ENCODE data around the gene PXMP4.
"Not testable (repeated sequence)": the region's sequence is repeated elsewhere in the genome, so short reads cannot be mapped to it uniquely, and the experiment has no call there.

Gene PXMP4

DNA sequence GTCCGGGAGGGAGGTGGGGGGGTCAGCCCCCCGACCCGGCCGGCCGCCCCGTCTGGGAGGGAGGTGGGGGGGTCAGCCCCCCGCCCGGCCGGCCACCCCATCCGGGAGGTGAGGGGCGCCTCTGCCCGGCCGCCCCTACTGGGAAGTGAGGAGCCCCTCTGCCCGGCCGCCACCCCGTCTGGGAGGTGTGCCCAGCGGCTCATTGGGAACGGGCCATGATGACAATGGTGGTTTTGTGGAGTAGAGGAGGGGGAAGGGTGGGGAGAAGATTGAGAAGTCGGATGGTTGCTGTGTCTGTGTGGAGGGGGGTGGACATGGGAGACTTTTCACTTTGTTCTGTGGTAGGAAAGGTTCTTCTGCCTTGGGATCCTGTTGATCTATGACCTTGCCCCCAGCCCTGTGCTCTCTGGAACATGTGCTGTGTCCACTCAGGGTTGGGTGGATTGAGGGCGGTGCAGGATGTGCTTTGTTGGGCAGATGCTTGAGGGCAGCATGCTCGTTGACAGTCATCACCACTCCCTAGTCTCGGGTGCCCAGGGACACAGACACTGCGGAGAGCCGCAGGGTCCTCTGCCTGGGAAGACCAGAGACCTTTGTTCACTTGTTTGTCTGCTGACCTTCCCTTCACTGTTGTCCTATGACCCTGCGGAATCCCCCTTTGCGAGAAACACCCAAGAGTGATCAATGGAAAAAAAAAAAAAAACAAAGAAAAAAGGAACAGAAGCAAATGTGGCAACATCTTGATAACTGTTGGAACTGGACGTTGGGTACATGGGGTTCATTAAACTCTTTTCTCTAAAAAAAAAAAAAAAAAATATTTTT is 18.3 kb downstream of the PXMP4 start:
- no peaks in the 10 kb centered on the region for H3K4me1 ChIP-seq (ENCODE audit: low read depth, poor library complexity, severe bottlenecking)
- no peak overlapping the region for H3K4me2 ChIP-seq
- no peak overlapping the region for H3K9ac ChIP-seq
- no peaks in the 10 kb centered on the region for H4K20me1 ChIP-seq (ENCODE audit: insufficient read depth)
- H3K27me3 ChIP-seq (ENCODE audit: insufficient read depth, low read depth): no peaks in the 10 kb centered on the region
- H2AFZ ChIP-seq (ENCODE audit: low read depth): no peak overlapping the region
- no peaks in the 10 kb centered on the region for H3K36me3 ChIP-seq (ENCODE audit: insufficient read depth)
- H3K4me3 ChIP-seq (IDR thresholded peaks at IDR 0.05; ENCODE audit: insufficient read depth, low read depth, low read length): no peak overlapping the region
- H3K27ac ChIP-seq: no peak overlapping the region
- TF ChIP-seq, protein P1, sequence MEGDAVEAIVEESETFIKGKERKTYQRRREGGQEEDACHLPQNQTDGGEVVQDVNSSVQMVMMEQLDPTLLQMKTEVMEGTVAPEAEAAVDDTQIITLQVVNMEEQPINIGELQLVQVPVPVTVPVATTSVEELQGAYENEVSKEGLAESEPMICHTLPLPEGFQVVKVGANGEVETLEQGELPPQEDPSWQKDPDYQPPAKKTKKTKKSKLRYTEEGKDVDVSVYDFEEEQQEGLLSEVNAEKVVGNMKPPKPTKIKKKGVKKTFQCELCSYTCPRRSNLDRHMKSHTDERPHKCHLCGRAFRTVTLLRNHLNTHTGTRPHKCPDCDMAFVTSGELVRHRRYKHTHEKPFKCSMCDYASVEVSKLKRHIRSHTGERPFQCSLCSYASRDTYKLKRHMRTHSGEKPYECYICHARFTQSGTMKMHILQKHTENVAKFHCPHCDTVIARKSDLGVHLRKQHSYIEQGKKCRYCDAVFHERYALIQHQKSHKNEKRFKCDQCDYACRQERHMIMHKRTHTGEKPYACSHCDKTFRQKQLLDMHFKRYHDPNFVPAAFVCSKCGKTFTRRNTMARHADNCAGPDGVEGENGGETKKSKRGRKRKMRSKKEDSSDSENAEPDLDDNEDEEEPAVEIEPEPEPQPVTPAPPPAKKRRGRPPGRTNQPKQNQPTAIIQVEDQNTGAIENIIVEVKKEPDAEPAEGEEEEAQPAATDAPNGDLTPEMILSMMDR (conservative IDR thresholded peaks at IDR 0.05; ENCODE audit: low read depth, low read length): no peak
- no peaks in the 10 kb centered on the region for H3K79me2 ChIP-seq (ENCODE audit: insufficient read depth, low read depth)

DNA sequence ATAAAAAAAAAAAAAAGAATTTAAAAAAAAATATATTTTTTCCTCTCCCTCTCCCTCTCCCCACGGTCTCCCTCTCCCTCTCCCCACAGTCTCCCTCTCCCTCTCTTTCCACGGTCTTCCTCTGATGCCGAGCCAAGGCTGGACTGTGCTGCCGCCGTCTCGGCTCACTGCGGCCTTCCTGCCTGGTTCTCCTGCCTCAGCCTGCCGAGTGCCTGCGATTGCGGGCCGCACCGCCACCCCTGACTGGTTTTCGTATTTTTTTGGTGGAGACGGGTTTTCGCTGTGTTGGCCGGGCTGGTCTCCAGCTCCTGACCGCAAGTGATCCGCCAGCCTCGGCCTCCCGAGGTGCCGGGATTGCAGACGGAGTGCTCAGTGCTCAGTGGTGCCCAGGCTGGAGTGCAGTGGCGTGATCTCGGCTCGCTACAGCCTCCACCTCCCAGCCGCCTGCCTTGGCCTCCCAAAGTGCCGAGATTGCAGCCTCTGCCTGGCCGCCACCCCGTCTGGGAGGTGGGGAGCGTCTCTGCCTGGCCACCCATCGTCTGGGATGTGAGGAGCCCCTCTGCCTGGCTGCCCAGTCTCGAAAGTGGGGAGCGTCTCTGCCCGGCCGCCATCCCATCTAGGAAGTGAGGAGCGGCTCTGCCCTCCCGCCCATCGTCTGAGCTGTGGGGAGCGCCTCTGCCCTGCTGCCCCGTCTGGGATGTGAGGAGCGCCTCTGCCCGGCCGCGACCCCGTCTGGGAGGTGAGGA is 19.2 kb downstream of the PXMP4 start:
- H3K4me3 ChIP-seq (IDR thresholded peaks at IDR 0.05; ENCODE audit: insufficient read depth, low read depth, low read length); H2AFZ ChIP-seq (ENCODE audit: low read depth): not testable (repeated sequence)

DNA sequence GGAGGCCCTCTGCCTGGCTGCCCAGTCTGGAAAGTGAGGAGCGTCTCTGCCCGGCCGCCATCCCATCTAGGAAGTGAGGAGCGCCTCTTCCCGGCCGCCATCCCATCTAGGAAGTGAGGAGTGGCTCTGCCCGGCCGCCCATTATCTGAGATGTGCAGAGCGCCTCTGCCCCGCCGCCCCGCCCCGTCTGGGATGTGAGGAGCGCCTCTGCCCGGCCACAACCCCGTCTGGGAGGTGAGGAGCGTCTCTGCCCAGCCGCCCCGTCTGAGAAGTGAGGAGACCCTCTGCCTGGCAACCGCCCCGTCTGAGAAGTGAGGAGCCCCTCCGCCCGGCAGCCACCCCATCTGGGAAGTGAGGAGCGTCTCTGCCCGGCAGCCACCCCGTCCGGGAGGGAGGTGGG is 21.1 kb downstream of the PXMP4 start:
- not testable (repeated sequence) for H3K9ac ChIP-seq; H3K4me3 ChIP-seq (IDR thresholded peaks at IDR 0.05; ENCODE audit: insufficient read depth, low read depth, low read length); H3K27ac ChIP-seq

More for the DNA sequence above, 19.2 kb downstream of the PXMP4 start:
- not testable (repeated sequence) for H3K4me1 ChIP-seq (ENCODE audit: low read depth, poor library complexity, severe bottlenecking); H3K79me2 ChIP-seq (ENCODE audit: insufficient read depth, low read depth); H3K27me3 ChIP-seq (ENCODE audit: insufficient read depth, low read depth); H4K20me1 ChIP-seq (ENCODE audit: insufficient read depth); H3K27ac ChIP-seq; H3K36me3 ChIP-seq (ENCODE audit: insufficient read depth); H3K4me2 ChIP-seq; H3K9ac ChIP-seq

DNA sequence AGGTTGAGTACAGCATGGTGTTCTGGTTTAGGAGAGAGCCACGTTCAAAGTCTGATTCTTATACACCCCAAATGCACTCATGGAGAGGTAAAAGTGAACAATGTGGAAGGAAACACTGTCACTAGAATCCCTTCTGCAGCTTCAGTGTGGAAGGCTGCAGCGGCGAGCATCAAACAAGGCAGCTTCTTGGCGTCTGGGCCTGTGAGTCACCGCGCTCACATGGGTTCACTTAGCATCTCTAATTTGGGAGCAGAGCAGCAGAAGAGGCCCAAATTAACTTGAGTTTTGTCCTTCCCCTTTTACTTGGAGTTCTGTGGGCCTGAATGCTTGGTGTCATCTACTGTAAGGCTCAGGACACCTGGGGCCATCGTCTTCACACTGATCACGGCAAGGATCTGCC is 23.0 kb downstream of the PXMP4 start:
- H3K27me3 ChIP-seq (ENCODE audit: insufficient read depth, low read depth): no peaks in the 10 kb centered on the region
- no peak overlapping the region for H3K9ac ChIP-seq
- TF ChIP-seq, protein P1 (conservative IDR thresholded peaks at IDR 0.05; ENCODE audit: low read depth, low read length): no peak
- no peak overlapping the region for H3K27ac ChIP-seq
- H3K36me3 ChIP-seq (ENCODE audit: insufficient read depth): no peaks in the 10 kb centered on the region
- H4K20me1 ChIP-seq (ENCODE audit: insufficient read depth): no peaks in the 10 kb centered on the region
- no peak overlapping the region for H3K4me2 ChIP-seq
- no peaks in the 10 kb centered on the region for H3K79me2 ChIP-seq (ENCODE audit: insufficient read depth, low read depth)
- H3K4me1 ChIP-seq (ENCODE audit: low read depth, poor library complexity, severe bottlenecking): no peaks in the 10 kb centered on the region
- H3K4me3 ChIP-seq (IDR thresholded peaks at IDR 0.05; ENCODE audit: insufficient read depth, low read depth, low read length): no peak overlapping the region
- H2AFZ ChIP-seq (ENCODE audit: low read depth): no peak overlapping the region

More for the DNA sequence above, 21.1 kb downstream of the PXMP4 start:
- H3K27me3 ChIP-seq (ENCODE audit: insufficient read depth, low read depth); H3K79me2 ChIP-seq (ENCODE audit: insufficient read depth, low read depth); H4K20me1 ChIP-seq (ENCODE audit: insufficient read depth); H3K36me3 ChIP-seq (ENCODE audit: insufficient read depth); H2AFZ ChIP-seq (ENCODE audit: low read depth); H3K4me2 ChIP-seq; H3K4me1 ChIP-seq (ENCODE audit: low read depth, poor library complexity, severe bottlenecking): not testable (repeated sequence)

DNA sequence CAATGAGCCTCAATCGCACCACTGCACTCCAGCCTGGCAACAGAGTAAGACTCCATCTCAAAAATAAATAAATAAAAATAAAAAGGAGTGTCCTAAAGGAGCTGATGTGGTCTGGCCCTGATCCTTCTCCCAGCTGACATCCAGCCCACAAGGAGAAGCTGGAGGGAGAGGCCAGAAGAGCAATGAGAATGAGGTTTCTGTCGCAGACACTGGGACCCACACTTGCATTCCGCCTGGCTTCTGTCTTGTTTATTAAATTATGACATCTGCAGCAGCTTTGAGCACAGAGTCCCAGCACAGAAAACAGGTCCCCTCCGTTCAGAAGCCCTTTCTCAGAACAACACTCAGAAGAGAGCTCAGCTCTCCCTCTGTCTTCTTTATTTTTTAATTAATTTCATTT is 23.7 kb downstream of the PXMP4 start:
- Histone ChIP-seq H3K4me2 (no peak overlapping the region), H2AFZ (ENCODE audit: low read depth) (no peak overlapping the region), H3K4me1 (ENCODE audit: low read depth, poor library complexity, severe bottlenecking) (no peaks in the 10 kb centered on the region), H3K4me3 (IDR thresholded peaks at IDR 0.05; ENCODE audit: insufficient read depth, low read depth, low read length) (no peak overlapping the region), H4K20me1 (ENCODE audit: insufficient read depth) (no peaks in the 10 kb centered on the region), H3K27me3 (ENCODE audit: insufficient read depth, low read depth) (no peaks in the 10 kb centered on the region), H3K27ac (no peak overlapping the region), H3K9ac (no peak overlapping the region), H3K79me2 (ENCODE audit: insufficient read depth, low read depth) (no peaks in the 10 kb centered on the region), H3K36me3 (ENCODE audit: insufficient read depth) (no peaks in the 10 kb centered on the region)
- TF ChIP-seq, protein P1 (conservative IDR thresholded peaks at IDR 0.05; ENCODE audit: low read depth, low read length): no peak
